Activated T-cell treated with anti-CD3 and anti-CD28 coated beads for 24 hours (primary cell): ENCODE measurements around the gene CSNK2A1.
"Not testable (repeated sequence)": the region's sequence is repeated elsewhere in the genome, so short reads cannot be mapped to it uniquely, and the experiment has no call there.

Source experiments
- DNase-seq: peaks from one replicate; pipeline ENCODE4 v3.0.0-alpha.2; 2020; ENCODE audit warnings: low read depth

Gene CSNK2A1

DNA sequence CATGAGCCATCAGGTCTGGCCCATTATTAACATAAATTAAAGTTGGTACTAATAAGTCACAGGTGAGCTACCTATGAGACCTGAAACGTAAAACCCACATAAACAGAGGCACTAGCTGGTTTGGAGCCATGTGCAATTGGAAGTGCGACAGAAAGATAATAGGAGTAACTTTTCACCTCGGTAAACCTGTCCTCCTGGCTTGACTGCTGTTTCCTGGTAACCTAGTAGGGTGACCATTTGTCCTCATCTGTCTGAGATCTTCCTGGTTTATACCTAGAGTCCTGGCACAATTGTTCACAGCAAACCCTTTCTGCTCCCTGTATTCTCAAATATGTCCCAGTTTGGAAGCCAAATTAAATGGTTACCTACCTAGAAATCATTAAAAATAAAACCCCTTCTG is 88.6 kb downstream of the CSNK2A1 start:
- DNase-seq = no peak

DNA sequence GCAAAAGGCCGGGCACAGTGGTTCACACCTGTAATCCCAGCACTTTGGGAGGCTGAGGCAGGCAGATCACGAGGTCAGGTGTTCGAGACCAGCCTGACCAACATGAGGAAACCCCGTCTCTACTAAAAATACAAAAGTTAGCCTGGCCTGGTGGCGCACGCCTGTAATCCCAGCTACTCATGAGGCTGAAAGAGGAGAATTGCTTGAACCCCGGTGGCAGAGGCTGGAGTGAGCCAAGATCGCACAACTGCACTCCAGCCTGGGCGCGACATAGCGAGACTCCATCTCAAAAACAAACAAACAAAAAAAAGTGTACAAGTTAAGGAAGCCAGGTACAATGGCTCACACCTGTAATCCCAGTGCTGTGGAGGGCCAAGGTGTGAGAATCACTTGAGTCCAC is 91.6 kb downstream of the CSNK2A1 start:
- not testable (repeated sequence) for DNase-seq

DNA sequence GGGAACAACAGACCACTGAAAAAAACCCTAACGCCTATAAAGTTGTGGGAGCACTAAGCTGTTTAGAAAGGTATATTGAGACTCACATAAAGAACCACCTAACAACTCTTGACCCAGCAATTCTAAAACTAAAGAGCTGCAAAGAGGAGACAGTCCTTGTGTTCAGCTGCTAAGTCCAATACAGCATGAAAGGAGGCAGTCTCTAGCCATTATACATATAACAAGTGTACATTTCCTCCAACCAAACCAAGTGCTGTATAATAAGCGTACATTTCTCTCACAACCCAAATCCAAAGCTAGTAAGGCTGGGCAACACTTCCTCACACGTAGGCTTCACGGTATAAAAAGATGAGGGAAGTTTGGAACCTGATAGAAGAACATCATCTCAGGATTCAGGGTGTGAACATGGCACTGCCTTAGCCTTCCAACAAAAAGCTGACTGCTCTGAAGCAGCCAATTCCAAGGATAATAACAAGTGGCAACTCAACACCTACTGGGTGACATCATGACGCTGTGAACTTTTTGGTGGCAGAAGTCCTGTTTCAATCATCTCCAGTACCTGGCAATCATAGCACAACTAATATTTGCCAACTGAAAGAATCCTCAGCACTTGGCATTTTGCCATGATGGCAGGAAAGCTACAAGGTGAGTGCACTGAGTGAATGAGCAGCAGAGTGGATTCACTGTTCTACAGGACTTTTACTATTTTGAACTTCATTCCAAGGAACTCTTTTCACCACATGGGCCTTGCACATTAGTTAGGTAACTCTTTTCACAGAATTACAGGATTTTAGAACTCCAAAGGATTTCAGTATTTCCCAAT is 97.9 kb downstream of the CSNK2A1 start:
- DNase-seq = no peak

DNA sequence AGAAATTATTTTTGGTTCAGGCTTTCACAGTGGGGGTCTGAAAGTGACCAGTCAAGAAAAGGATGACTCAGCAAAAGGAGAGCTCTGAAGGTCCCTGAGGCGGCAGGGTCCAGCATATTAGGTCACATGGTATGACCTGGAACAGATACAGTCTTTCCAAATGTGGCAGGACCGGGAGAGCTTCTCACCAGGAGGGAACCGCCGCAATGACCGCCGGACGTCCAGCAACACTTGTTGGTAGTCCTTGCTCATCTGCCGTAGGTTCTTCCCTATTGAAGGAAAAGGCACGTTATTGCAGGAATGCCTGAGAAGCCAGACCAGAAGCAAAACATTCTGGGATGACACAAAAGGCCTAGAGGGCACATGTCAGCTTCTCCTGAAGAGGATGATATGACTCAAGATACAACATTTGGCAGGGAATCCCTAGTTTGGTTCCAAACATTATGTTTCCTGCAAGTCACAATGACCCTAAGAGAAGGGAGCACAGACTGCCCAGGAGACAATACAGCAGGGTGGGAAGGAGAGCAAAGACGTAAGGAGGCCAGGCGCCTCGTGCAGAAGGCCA is 98.6 kb downstream of the CSNK2A1 start:
- DNase-seq = no peak

DNA sequence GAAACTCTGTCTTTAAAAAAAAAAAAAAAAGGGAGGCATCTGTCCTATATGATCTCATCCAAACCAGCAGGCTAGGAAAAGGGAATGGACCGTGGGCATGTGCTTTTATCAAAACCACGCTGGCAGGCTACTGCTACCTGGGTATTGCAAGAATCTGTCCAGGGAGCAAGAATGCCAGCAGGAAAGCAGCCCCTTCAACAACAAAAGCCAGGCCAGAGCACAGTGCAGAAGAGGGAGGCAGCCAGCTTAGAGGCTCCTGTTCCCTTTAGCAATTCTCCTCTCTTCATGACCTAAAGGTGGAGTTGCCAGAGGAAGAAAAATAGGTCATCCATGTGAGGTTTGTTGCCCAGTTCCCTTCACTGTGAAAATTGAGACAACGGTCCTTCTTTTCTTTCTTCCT is 99.5 kb downstream of the CSNK2A1 start:
- DNase-seq = no peak

DNA sequence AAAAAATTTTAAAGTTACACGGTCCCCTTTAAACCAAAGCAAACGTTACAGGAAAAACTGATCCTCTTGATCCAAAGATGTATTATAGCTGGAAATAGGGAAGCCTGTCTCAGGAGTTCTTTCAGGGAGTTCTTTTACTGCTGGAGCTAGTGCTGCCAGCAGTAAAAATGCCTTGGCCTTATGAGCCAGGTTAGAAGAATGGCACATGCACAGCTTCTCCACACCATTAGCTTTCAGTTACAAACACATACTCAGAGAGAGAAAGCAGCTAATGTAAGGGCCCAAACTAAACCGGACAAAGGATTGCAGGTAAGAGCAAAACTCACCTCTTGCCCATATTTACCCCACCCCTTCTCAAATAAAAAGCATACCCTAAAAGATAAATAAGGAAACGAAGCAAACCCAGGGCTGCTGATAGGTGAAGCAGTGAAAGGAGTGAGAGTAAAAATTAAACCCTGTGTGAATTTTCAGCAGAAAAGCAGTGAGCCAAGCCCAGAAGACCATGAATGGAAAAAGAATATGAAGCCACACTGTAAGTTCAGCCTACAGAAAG is 100.3 kb downstream of the CSNK2A1 start:
- no peak for DNase-seq

DNA sequence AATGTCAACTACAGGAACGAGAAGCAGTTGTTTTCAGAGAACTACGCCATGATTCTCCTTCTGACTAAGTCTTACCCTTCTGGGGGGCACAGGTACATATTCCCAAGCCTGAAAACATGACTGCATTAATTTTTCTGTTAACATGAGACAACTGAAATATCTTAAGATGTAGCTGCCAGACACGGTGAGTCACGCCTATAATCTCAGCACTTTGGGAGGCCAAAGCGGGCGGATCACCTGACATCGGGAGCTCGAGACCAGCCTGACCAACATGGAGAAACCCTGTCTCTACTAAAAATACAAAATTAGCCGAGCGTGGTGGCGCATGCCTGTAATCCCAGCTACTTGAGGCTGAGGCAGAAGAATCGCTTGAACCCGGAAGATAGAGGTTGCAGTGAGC is 103.0 kb downstream of the CSNK2A1 start:
- DNase-seq = no peak

DNA sequence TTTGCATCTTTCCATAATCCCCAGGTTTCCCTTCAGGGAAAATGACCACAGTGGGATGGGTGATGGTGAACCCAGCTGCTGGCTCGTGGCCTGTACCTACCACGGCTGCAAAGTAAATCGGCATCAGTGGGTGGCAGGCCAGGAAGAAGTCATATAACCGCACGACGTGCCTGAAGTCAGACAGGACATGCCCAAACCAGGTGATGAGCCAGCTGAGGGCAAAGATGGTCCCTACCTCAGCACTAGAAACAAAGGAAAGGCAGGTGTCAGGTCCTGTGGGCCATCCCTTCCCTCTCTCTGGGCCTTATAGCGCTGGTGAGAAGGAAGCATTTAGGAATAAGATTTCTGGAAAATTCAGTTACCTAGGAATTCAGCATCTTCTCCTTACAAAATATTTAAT is 103.4 kb downstream of the CSNK2A1 start:
- DNase-seq = no peak

DNA sequence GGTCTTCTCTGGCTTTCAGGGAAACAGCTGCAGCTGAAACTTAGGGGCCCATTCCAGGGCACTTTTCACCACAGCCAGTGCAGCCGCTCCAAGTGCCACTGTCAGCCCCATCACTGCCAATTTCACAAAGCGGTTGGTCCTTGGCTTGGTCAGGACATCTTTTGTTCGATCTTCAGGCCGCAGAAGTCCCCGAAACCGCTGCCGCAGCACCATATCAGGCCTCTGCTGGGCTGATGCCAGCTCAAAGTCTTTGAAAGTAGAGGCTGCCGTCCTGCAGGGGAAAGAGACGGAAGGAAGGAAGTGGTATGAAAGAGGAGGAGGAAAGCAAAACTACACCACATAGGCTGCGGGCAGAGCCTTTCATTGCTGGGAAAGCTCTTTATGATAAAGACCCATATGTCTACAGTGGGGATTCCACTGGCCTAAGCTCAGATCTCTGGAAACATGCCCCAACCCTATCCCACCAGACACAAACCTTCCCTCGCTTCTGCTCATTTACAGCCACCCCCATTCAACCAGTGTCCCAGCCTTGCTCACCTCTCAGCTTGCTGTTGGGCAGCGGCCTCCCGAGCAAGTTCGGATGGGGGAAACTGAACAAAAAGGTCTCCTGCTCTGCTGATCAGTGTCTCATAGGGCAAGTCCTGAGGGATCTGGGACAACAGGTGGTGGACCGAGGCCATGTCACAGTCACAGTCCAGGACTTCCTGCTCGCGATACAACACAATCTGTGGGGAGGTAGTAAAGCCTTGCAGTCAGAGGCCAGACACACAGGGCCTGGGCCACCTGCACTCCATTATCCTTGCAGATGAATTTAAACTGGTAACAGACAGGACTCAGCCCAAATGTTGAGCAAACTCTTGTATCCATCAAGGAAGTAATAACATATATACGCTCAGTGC is 104.8 kb downstream of the CSNK2A1 start:
- DNase-seq = peak; percentile 28

DNA sequence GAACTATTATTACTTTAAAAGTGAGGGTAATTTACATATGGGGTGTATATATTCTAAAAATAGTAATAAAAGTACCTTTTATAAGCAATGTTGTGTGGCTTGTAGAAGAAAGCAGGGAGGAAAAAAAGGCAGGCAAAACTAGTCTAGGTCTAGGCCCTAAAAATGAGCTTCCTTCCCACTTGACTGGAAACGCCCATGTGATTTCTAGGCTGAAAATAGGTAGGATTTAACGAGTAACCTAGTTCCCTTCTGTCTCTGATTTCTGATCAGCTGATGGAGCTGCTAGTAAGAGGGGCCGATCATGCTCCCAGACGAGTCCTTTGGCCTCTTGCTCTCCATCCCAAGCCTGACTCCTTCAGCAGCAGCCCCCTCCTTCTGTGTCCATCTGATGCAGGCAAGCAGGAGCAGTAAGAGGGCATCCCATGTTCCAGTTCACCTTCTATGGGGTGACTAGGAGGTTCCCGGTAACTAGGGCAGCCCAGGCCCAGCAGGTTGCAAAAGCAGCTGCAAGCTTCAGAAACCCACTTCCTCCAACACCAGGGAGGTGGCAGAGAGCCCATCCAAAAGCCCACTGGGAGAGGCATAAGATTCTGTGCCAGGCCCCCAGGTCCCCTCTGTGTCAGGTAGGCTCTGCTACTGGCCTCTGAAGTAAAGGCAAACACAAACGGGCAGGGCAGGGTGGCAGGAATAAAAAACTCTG is 105.7 kb downstream of the CSNK2A1 start:
- no peak for DNase-seq

DNA sequence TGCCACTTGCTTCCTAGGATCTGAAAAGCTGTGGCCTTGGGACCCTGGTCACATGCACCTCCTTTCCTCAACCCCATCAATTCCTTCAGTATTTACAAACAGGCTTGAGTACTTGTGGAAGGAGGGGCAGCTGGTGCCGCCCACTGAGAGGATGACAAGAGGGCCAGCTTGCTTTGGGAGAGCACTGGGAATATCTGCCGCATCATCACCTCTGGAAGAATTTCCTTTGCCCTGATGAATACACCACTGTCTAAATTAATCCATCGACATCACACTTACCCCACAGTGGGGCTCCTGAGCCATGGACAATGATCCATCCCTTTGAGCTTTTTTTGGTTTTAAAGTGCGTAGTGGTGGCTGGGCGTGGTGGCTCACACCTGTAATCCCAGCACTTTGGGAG is 107.1 kb downstream of the CSNK2A1 start:
- no peak for DNase-seq

DNA sequence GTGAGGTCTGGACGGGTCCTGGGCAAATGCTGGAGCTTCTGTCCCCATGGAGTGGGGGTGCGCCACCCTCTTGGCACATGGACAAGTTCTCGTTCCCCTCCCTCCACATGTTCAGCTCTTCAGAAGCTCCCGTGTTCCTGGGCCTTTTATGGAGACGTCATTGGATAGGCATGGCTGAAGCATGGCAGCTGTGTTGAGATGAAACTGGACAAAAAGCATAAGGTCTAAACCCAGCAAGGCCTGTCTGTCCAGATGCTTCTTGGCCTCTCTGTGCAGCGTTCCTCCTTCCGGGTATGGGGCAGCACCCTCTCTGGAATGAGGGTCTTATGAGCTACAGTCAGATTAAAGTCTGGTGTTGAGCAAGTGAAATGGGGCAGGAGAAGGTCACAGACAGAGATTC is 108.0 kb downstream of the CSNK2A1 start:
- no peak for DNase-seq

DNA sequence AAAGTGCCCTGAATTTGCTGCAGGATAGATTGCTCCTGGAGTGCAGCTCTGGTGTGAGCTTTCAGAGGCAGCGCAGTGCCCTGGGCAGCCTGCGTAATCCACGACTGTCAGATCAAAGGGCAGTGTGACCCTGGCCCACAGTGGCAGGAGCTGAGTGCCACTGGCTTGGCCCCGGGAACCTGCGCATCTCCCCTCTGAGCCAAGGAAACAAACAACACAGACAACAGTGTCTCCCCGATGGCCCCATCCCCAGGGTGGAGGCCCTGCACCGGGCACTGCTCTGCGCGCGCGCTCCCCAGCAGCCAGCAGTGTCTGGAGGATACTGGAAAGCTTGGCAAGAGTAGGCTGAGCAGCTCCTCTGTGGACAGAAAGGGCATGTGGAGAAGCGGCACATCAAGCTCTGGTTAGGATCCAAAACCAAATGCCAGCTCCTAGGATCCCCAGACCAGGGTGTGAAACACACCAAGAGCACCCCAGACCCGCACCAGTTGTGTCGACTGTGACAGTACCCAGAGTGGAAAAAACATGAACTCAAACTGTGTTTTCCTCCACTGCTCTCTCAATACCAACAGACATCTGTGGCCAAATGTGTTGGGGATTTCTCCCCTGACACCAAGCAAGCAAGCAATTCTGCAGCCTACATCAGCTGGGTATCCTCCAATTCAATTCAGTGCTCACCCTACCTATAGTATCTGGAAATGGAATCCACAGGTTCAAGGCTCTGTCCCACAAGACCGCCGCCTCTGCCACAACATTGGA is 108.8 kb downstream of the CSNK2A1 start:
- DNase-seq = no peak

DNA sequence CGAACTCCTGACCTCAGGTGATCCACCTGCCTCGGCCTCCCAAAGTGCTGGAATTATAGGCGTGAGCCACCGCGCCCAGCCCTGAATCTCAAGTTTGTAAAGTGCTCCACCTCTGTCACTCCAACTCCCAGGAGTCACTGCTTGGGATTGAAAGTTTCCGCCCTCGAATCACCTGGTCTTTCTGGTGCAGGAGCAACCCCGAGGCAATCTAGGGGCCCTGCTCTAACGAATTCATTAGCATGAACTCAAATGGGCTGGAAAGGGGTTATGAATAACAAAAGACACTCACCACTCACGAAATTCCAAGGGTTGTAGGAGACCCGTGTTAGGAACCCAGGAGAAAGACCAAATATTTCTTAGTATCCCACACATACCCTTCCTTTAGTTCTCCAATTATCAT is 109.4 kb downstream of the CSNK2A1 start:
- DNase-seq = no peak

DNA sequence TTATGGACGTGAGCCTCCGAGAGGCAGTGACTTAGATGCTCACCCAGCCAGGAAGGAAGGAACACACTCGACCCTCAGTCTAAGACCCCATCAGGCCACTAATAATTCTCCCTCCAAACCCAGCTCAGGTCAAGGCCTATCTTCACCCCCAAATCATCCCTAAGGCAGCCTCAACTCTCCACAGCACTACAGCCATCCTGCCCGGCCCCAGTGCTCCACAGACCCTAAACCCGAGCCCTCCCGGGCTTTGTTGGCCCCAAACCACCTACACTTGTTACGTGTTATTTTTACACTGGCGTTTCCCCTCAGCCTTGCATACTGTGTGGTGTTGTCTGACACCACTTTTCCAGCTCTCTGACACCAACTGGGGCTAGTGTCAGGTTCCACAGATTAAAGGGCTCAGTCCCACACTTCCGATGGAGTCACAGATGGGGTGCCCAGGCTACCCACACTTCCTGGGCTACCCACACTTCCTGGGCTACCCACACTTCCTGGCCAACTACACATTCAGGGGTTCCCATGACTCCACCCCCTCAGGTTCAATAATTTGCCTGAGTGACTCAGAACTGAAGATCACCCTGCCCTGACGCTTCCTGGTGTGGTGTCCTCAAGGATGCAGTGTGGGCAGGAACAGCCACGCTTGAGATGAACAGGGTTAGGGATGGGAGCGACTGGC is 110.2 kb downstream of the CSNK2A1 start:
- DNase-seq = peak; percentile 68

DNA sequence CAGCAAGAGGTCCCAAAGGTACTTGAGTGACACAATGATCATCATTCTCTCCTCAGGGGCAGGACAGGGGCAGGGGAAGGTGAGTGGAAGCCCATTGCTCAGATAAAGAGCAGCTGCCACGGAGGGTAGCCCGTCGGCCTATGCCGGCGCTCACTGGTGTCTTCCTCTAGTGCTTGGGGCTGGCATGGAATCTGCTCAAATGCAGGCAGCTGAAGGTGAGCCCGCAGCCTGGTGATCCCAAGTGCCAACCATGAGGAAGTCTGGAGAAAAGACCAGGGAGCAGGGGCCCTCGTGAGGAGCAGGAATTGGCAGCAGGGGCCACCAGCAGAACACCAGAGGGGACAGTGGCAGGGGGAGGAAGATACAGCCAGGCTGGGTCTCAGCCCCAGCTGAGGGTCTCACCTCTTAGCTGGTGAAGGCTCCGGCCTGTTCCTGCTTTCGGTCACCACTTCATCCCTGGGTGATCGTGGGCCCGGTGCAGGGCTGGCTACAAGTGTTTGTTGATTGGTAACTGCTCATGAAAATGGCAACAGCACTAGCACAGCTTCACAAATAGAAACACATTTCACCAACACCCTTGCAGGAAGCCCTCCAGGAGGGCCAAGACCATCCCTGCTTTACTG is 110.8 kb downstream of the CSNK2A1 start:
- no peak for DNase-seq

DNA sequence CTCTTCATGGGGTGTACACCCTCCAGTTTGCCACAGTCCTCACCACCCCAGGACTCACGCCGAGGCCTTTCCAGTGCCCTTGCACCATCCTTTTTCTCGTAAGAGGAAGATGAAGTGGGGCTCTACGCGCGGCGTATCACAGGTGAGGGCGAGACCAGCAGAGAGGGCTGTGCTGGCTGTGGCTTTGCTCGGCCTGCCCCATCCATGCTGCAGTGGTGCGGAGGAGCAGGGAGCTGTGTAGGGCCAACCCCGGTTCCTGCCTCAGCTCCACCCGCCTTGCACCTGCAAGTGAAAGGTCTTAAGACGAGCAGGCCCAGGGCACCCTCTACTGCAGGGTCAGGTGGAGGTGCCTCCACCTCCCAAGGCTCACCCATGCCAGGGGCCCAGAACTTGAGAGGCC is 111.4 kb downstream of the CSNK2A1 start:
- DNase-seq = no peak

DNA sequence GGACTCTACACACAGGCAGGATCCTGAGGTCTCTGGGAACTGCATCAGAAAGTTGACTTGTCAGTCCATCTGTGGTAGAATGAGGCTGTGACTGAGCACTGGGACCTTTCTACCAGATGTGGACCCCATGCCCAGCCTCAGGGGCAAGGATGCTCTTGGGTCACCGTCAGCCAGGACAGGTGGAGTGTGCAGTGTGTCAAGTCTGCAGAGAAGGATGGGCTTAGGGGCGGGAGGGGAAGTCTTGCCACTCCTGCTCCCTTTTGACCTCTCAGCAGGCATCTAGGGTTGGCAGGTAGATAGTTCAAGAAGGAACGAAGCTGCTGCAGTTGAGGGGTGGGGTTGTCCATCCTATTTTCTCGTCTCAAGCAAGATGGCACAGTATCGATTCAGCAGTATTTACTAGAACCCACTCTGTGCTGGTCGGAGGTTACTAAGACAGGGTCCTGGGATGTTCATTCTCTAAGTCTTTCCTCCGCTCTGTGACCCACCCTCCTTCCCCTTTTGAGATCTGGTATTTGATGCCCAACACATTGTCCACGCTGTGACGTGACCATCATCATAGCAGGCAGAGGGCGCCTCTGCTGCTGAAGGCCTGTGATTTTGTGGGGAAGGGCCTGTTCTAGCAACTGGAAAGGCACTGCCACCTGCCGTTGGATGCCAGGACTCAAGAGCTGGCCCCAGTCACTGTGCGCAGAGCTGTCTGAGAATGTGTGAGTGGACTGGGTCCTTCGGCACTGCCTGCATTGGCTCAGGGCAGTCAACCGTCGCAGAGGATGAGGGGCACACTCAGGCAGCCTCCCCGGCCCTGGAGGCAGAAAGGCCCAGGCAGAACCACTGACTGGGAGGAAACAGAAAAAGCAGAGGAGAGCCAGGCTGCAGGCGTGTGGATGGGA is 112.3 kb downstream of the CSNK2A1 start:
- DNase-seq = no peak
